IMR-90 (cell line): ENCODE data around the gene CMTM6. TPM values are rescaled to one million over a fixed set of nuclear protein-coding genes. Genes with fewer than 3 reads are reported as not detected.

ENCODE experiments used
- ATAC-seq: fragments of 200-7000 bp; cut with Tn5 transposase; 2 replicates; pipeline ENCODE4 v1.9.1; 2020; ENCODE audit warnings: low read depth, mild to moderate bottlenecking, moderate library complexity
- BruUV-seq: library from RNA; stranded (reverse); fragments of 400-500 nt; replicated peaks from 2 replicates; lab custom pipeline; 2021; lab: Mats Ljungman, UMichigan
- CTCF ChIA-PET: fragments of 300-600 bp; formaldehyde crosslinking; extraction: SDS; loops from one replicate; lab custom pipeline; 2021; ENCODE audit warnings: antibody characterized with exemption; lab: Yijun Ruan, JAX
- POLR2A ChIA-PET: fragments of 300-600 bp; sonication (Branson Sonifier 250); formaldehyde crosslinking; loops from one replicate; lab custom pipeline; 2022; ENCODE audit warnings: antibody characterized with exemption; ENCODE audit not compliant: unreplicated experiment; lab: Charles Lee
- DNase-seq: peaks from one replicate; pipeline ENCODE4 v3.0.0; 2013
- H2AFZ ChIP-seq: replicated peaks from 2 replicates; pipeline ENCODE3; 2013; ENCODE audit warnings: low read length, mild to moderate bottlenecking; ENCODE audit not compliant: poor library complexity
- H2AK5ac ChIP-seq: 2 replicates; pipeline ENCODE4 v1.6.1; 2013; ENCODE audit warnings: low read depth, low read length, inconsistent platforms
- H2AK9ac ChIP-seq: replicated peaks from 2 replicates; pipeline ENCODE3; 2013; ENCODE audit warnings: mild to moderate bottlenecking, low read depth, low read length, moderate library complexity; ENCODE audit not compliant: poor library complexity
- H2BK120ac ChIP-seq: 2 replicates; pipeline ENCODE4 v1.6.1; 2013; ENCODE audit warnings: low read depth, low read length, inconsistent platforms
- H2BK15ac ChIP-seq: 3 replicates; pipeline ENCODE4 v1.6.1; 2013; ENCODE audit warnings: low read depth, low read length, inconsistent platforms
- H2BK20ac ChIP-seq: 2 replicates; pipeline ENCODE4 v1.6.1; 2013; ENCODE audit warnings: low read depth, mild to moderate bottlenecking, inconsistent platforms, low read length, moderate library complexity
- H2BK5ac ChIP-seq: 2 replicates; pipeline ENCODE4 v1.6.1; 2013; ENCODE audit warnings: mild to moderate bottlenecking, low read depth, low read length, inconsistent platforms; ENCODE audit not compliant: poor library complexity, severe bottlenecking
- H3K14ac ChIP-seq: replicated peaks from 2 replicates; pipeline ENCODE4 v1.6.1; 2013; ENCODE audit warnings: low read depth, low read length, inconsistent platforms
- H3K18ac ChIP-seq: 2 replicates; pipeline ENCODE4 v1.6.1; 2013; ENCODE audit warnings: low read depth, low read length, control low read depth
- H3K23ac ChIP-seq: 2 replicates; pipeline ENCODE4 v1.6.1; 2013; ENCODE audit warnings: low read depth, low read length, inconsistent platforms
- H3K27ac ChIP-seq: 2 replicates; pipeline ENCODE4 v1.5.1; 2013; ENCODE audit warnings: mild to moderate bottlenecking, control low read depth, low read length; ENCODE audit not compliant: insufficient read depth
- H3K27me3 ChIP-seq: 2 replicates; pipeline ENCODE4 v1.6.1; 2013; ENCODE audit warnings: low read length; ENCODE audit not compliant: control insufficient read depth, insufficient read depth
- H3K36me3 ChIP-seq: 2 replicates; pipeline ENCODE4 v1.6.1; 2013; ENCODE audit warnings: low read length, mixed read lengths; ENCODE audit not compliant: control insufficient read depth, insufficient read depth
- H3K4ac ChIP-seq: 2 replicates; pipeline ENCODE4 v1.6.1; 2013; ENCODE audit warnings: low read depth, low read length, inconsistent platforms
- H3K4me1 ChIP-seq: 2 replicates; pipeline ENCODE4 v1.6.1; 2013; ENCODE audit warnings: low read length, mixed read lengths; ENCODE audit not compliant: control insufficient read depth, insufficient read depth
- H3K4me2 ChIP-seq: 2 replicates; pipeline ENCODE4 v1.6.1; 2013; ENCODE audit warnings: low read depth, mild to moderate bottlenecking, control low read depth, low read length, moderate library complexity
- H3K4me3 ChIP-seq: 2 replicates; pipeline ENCODE4 v1.5.1; 2013; ENCODE audit warnings: low read depth, mild to moderate bottlenecking, control low read depth, low read length, moderate library complexity; ENCODE audit not compliant: insufficient read depth
- H3K56ac ChIP-seq: 2 replicates; pipeline ENCODE4 v1.6.1; 2013; ENCODE audit warnings: low read length, inconsistent platforms; ENCODE audit not compliant: insufficient read depth; ENCODE audit errors: extremely low read depth
- H3K79me1 ChIP-seq, 2 experiments: 2 replicates each; pipeline ENCODE4 v1.6.1; 2013; ENCODE audit warnings: low read length in 2 of 2, inconsistent platforms in 1 of 2, low read depth in 1 of 2
- H3K9ac ChIP-seq: 2 replicates; pipeline ENCODE4 v1.6.1; 2013; ENCODE audit warnings: low read depth, low read length, control low read depth
- H3K9me1 ChIP-seq: 2 replicates; pipeline ENCODE4 v1.6.1; 2013; ENCODE audit warnings: low read length, inconsistent platforms; ENCODE audit not compliant: insufficient read depth
- H3K9me3 ChIP-seq: 2 replicates; pipeline ENCODE4 v1.6.1; 2013; ENCODE audit warnings: low read length; ENCODE audit not compliant: control insufficient read depth, insufficient read depth
- H4K20me1 ChIP-seq: 2 replicates; pipeline ENCODE4 v1.6.1; 2013; ENCODE audit warnings: low read length, inconsistent platforms; ENCODE audit not compliant: insufficient read depth
- H4K5ac ChIP-seq: 2 replicates; pipeline ENCODE4 v1.6.1; 2013; ENCODE audit warnings: mild to moderate bottlenecking, low read depth, low read length, control low read depth
- H4K8ac ChIP-seq, 2 experiments: 2 replicates each; pipeline ENCODE4 v1.6.1; 2013; ENCODE audit warnings: low read depth in 2 of 2, low read length in 2 of 2, control low read depth in 1 of 2, inconsistent platforms in 1 of 2
- H4K91ac ChIP-seq: 2 replicates; pipeline ENCODE4 v1.6.1; 2013; ENCODE audit warnings: low read depth, low read length, inconsistent platforms; ENCODE audit not compliant: insufficient read depth
- CEBPB ChIP-seq: IDR thresholded peaks from 2 replicates; pipeline ENCODE4 v1.6.1; 2012; ENCODE audit warnings: low read depth, low read length, improper control_type of control experiment
- CHD1 ChIP-seq: IDR thresholded peaks from 2 replicates; pipeline ENCODE4 v1.6.1; 2012; ENCODE audit warnings: low read depth, low read length, improper control_type of control experiment
- NFE2L2 ChIP-seq: fragments of 150-350 bp; IDR thresholded peaks from 2 replicates; pipeline ENCODE4 v1.6.1; 2016; ENCODE audit warnings: low read depth, mild to moderate bottlenecking, low read length
- RCOR1 ChIP-seq: IDR thresholded peaks from 2 replicates; pipeline ENCODE4 v1.6.1; 2012; ENCODE audit warnings: mild to moderate bottlenecking, low read length, improper control_type of control experiment; ENCODE audit not compliant: insufficient replicate concordance
- RFX5 ChIP-seq: IDR thresholded peaks from 2 replicates; pipeline ENCODE4 v1.8.0; 2012; ENCODE audit warnings: low read depth, mild to moderate bottlenecking, low read length, moderate library complexity
- SMC3 ChIP-seq: fragments of 150-350 bp; IDR thresholded peaks from 2 replicates; pipeline ENCODE4 v1.6.1; 2016; ENCODE audit warnings: low read depth, mild to moderate bottlenecking, antibody characterized with exemption, low read length, moderate library complexity
- WGBS, 2 experiments: methylation state at CpG; one replicate each; pipeline versions ENCODE4 v1.1.5 to v1.1.7; 2013; ENCODE audit warnings: missing lambda C conversion rate in 2 of 2; ENCODE audit not compliant: insufficient read length in 1 of 2; ENCODE audit errors: extremely low coverage in 2 of 2; 5-methylcytosine and 5-hydroxymethylcytosine counted together
- dilution Hi-C: fragments of 300-500 bp; cut with HindIII; formaldehyde crosslinking; loops from one replicate; pipeline ENCODE4 v1.14.3; 2018; ENCODE audit warnings: low sequenced_read_pairs; ENCODE audit not compliant: unreplicated experiment
- in situ Hi-C: fragments of 300-500 bp; cut with MboI; formaldehyde crosslinking; loops from 3 replicates; pipeline ENCODE4 v1.14.3; 2019; ENCODE audit warnings: low sequenced_read_pairs, inconsistent platforms, mixed read lengths
- intact Hi-C: fragments of 100-400 bp; cut with micrococcal nuclease; formaldehyde crosslinking; loops from 2 replicates; pipeline ENCODE4 v1.10.0; 2022
- polyA plus RNA-seq, 3 experiments: library from polyadenylated mRNA; depleted of rRNA; stranded (reverse); fragments of >200 nt; gene quantifications; 2 replicates each; pipeline ENCODE4 v1.2.3, GENCODE V29; 2012; ENCODE audit warnings: low replicate concordance in 1 of 3
- total RNA-seq: library from RNA; depleted of rRNA; stranded (reverse); fragments of >200 nt; gene quantifications from 2 replicates; pipeline ENCODE4 v1.2.3, GENCODE V29; 2012

The CMTM6 gene
- total and polyA plus RNA-seq, 2 of the 4 experiments (the other 2 are of a cell fraction): 29.4 to 36.6 TPM

GRCh38 chr3:32487781-32488473, 14.7 kb downstream of the CMTM6 start:
- no TSS peak for BruUV-seq
- peaks cover 3% of the 10 kb centered on the region; the same call in 1 of the 2 replicates for H3K9me1 ChIP-seq
- no peak overlapping the region for H2BK120ac ChIP-seq
- H3K18ac ChIP-seq: no peak overlapping the region
- H3K79me1 ChIP-seq: peaks cover 12 to 24% of the 10 kb centered on the region in 2 experiments
- H3K4ac ChIP-seq: no peak overlapping the region
- H3K4me1 ChIP-seq: peaks cover 1% of the 10 kb centered on the region; the same call in 1 of the 2 replicates
- peaks cover 11% of the 10 kb centered on the region for H3K36me3 ChIP-seq
- H2BK5ac ChIP-seq: no peak overlapping the region
- H2BK15ac ChIP-seq: no peak overlapping the region
- no peaks in the 10 kb centered on the region for H3K9me3 ChIP-seq
- H3K4me2 ChIP-seq: no peak overlapping the region
- H2BK20ac ChIP-seq: no peak overlapping the region
- H4K20me1 ChIP-seq: peaks cover 10% of the 10 kb centered on the region
- no peak overlapping the region for H4K5ac ChIP-seq
- TF ChIP-seq NFE2L2: no peak
- no peak for TF ChIP-seq CHD1
- TF ChIP-seq RCOR1: no peak
- TF ChIP-seq RFX5: no peak
- TF ChIP-seq SMC3: no peak
- no peak for TF ChIP-seq CEBPB
- H3K27me3 ChIP-seq: no peaks in the 10 kb centered on the region
- no peak for ATAC-seq
- no CpG with 5 or more reads among the region's 3 CpGs for WGBS, 2 experiments
- H2AK9ac ChIP-seq: no peak overlapping the region
- H2AK5ac ChIP-seq: no peak overlapping the region
- no peak overlapping the region for H3K9ac ChIP-seq
- in situ Hi-C loops: no loop called here
- no peak overlapping the region for H3K56ac ChIP-seq
- dilution Hi-C loops: no loop called here
- no peak overlapping the region for H3K4me3 ChIP-seq
- no peak overlapping the region for H3K27ac ChIP-seq
- ChIA-PET POLR2A (no interaction called here), CTCF (interaction anchor here (0.6 kb wide), 1 partner anchor 380 kb away, joined by 3 read pairs; no protein-coding TSS in a partner anchor)
- no peak overlapping the region for H4K91ac ChIP-seq
- intact Hi-C loops: no loop called here
- DNase-seq: no peak
- H2AFZ ChIP-seq: no peak overlapping the region
- H3K14ac ChIP-seq: no peak overlapping the region
- no peak overlapping the region for H3K23ac ChIP-seq
- H4K8ac ChIP-seq: no peak overlapping the region
